Activated naive CD4-positive, alpha-beta T cell (primary cell): ENCODE results near the gene CDH22.

Experiments
- DNase-seq, 4 experiments: peaks; one replicate each; lab custom pipeline; 2025; lab: John Stamatoyannopoulos, UW

CDH22 gene

DNA sequence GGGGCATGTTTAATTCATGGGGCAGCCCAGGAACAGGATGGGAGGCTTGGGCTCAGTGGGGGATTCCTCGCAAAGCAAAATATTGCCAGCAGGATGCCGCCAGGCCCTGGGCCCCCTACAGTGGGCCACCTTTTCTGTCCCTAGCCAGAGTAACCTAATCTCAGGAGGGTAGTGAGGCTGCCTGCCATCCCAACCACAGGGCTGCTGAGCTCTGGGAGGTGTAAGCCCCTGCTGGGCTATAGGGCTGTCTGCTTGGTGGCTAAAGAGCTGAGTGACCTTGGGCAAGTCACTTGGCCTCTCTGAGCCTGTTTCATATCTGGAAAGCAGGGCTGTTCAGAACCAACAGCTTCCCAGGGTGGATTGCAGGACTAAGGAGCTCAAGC lies 35.7 kb upstream of the CDH22 start:
- no peak for DNase-seq

DNA sequence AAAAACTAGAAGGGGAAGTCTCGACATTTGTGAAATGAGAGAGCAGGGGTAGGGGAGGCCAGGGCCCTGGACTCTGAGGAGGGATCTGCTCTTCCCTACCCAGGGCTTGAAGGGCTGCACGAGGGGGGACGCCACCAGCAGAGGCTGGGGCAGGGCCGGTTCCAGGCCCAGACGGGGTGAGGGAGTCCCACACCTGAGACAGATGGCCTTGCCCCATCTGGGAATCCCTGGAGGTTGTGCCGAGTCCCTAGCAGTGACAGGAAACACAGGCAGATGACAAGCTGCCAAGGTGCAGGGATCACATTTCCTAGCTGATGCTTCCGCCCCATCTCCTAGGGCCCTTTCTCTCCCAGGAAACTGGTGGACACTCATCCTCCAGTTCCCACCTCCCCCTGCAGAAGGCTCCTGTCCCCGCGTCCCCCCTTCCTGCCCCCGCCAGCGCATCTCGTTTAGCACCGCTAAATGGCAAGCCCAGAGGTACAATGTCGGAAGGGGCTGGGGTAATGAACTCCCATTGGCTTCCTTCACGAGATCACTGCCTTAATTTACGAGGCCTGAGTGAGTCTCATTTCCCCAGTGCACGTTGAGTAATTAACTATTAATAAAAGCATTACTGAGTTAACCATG lies 35.2 kb upstream of the CDH22 start:
- no peak for DNase-seq

- no peak for DNase-seq
These were observed 34.4 kb upstream of the CDH22 start for GRCh38 chr20:46342451-46343347.

- no peak for DNase-seq
These were observed 33.7 kb upstream of the CDH22 start for GRCh38 chr20:46342010-46342378.

DNA sequence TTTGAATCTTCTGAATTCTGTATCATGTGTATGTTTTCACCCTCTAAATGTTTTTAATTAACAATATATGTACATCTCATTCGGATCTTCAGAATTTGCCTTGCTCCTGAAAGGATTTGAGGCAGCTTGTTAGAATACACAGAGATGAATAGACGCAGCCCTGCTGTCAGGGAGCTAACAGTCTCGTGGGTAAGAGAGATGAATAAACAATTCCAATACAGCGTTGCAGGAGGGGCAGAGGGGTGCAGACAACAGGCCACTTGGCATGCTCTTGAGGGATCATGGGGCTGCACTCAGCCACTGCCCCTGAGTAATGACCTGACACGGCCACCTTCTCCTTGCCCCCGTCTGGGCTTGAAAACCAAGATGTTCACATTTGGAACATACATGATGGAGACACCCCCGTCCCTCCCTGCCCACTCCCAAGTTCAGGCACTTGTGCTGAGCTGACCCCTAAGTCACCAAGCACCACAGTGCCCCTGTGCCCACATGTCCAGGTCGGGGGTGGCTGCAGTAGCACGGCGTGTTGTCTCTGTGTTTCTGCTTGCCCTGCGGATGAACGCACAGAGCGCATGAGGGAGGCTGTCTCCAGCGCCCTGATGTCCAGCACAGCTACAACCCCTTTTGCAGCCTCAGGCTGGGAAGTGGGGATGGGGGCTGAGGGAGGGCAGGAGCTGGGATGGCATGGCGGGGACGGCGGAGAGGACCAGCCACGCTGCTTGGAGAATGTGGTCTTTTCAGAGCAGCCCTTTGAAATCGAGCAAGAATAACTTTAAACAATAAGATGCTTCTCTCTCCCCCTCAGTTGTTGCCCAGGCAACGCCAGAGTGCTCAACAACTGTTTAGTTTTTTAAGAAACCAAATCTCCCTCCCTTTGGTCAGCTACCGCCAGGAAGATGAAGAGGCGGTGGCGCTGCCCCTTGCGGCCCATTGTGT lies 33.0 kb upstream of the CDH22 start:
- no peak for DNase-seq

DNA sequence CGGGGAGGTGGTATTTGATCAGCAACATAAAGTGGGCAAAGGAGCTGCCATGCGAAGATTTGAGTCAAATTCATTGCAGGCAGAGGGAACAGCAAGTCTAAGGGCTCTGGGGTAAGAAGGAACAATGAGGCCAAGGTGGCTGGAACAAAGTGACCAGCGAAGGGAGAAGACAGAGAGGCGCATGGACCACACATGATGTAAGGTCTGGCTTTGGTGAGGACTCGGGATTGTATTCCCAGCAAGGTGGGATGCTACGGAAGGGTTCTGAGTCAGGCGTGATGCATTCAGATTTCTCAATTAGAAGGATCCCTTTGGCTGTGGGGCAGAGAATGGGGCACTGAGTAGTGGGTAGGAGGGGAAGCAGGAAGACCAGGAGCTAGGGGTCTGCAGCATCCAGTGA lies 30.7 kb upstream of the CDH22 start:
- DNase-seq: no peak

DNA sequence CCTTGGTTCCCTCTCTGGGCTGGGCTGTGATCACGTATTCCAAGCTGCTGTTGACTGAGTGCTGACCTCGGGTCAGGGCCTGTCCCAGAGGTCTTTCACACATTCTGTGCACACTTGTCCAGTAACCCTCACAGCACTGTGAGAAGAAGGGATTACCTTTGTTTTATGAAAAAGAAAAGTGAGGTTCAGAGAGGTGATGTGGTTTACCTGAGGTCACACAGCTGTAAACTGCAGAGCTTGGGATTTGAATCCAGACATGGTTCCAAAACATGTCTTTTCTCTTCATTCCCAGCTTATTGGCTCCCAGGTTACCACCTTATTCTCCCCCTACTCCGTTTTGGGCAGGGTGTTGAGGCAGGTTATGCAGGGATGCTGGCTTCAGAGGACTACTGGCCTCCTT lies 28.4 kb upstream of the CDH22 start:
- no peak for DNase-seq

DNA sequence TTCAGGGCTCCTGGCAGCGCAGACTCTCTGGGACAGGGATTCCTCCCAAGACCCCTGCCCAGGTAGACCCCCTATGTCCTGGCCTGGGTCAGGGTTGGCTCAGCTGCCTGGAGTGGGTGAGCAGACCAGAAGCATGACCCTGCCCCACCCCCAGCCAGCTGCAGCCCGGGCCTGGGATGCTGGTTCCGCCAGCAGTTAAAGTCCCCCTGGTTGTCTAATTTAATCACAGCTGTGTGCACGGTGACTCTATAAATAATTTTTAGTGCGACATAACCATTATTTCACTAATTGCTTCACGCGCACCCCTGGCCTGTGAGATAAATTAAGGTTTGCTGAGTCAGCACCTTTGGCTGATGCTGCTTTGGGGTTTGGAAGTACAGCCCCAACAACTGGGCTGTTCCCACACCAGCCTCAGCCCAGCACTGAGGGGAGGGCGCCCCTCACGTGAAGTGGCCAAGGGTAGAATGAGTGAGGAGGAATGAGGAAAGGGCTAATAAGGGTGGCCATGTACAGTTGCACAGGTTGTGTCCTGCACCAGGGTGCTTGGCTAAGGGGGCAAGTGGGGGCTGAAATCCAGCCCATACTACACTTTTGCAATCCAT lies 26.1 kb upstream of the CDH22 start:
- no peak for DNase-seq

- DNase-seq: no peak
These were observed 25.1 kb upstream of the CDH22 start for GRCh38 chr20:46333161-46333991.

DNA sequence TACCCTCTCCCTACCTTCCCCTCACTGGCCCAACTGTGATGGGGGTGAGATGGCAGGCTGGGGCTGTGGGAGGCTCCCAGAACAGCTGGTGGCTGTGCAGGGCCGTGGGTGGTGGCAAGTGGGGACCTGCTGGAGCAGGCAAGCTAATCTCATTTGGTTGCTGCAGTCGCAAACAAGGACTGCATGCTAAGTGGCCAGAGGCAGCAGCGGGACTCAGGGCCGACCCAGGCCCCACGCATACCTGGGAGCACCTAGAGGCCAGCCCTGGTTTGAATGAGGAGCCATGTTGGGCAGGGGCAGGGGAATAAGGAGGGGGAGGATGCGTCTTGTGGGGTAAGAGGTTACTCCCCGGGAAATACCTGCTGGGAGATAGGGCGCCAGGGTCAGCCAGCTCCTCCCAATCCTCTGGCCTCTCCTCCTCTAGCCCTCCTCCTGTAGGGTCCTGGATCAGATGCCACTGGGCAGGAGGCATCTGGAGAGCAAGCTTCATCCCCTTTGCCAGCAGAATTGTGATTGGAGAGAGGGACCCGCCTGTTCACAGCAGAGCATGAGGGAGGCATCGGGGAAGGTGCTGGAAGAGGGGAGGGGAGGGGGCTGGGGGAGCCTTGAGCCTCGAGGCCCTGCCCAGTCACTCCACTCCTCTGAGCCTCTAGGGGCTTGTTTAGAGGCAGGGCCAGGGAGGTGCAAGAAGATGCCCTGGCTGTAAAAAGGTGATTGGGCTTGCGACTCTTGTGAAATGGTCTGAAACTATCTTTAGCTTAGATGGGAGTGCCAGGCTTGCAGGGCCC lies 24.3 kb upstream of the CDH22 start:
- no peak for DNase-seq

- no peak for DNase-seq
These were observed 23.5 kb upstream of the CDH22 start for GRCh38 chr20:46331611-46332361.

GRCh38 chr20:46330831-46331371 lies 22.6 kb upstream of the CDH22 start:
- DNase-seq: no peak

- no peak for DNase-seq
These were observed 21.9 kb upstream of the CDH22 start for GRCh38 chr20:46330072-46330763.

- DNase-seq: no peak
These were observed 20.0 kb upstream of the CDH22 start for GRCh38 chr20:46328200-46328882.

DNA sequence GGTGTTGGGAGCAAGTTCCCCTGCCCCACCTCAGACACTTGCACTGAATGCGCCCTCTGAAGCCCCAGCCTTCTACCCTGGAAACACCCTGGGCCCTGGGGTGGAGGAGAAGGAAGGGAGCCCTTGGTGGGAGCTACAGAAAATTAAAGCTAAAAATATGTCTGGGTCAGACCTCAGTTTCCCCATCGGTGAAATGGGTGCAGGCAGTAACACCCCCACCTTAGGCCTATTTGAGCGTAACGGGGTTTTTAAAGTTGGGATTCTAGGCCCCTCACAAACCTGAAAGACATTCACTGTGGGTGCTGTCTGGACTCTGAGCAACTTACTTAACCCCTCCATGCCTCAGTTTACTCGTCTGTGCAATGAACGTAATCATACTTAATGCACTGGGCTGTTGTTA lies 19.3 kb upstream of the CDH22 start:
- no peak for DNase-seq

DNA sequence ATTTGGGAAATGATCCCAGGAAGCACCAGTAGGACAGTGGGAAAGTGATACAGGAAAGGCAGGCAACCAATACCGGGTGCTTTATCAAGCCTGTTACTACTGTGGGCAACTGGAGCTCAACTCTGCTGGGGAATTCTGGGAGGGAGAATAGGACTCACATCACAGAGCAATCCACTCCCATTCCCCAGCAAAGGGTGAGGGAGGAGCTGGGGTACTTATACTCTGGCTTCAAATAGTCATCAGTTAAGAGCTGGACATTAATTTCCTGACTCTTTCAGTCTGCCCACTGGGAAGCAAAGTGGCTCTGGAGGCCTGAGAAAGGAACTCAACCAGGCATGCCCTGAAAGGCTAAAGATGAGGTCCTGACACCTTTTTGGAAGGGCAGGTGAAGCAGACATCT lies 17.5 kb upstream of the CDH22 start:
- DNase-seq: no peak

GRCh38 chr20:46324960-46325703 lies 16.8 kb upstream of the CDH22 start:
- DNase-seq: no peak
